Erythroblast (primary cell): Measurements from ENCODE around the gene ZCCHC4.
A peak's percentile ranks its signal among the peaks of the same experiment; 100 is the strongest.

Experiments used
- DNase-seq, 2 experiments: peaks; one replicate each; lab custom pipeline; 2025; lab: John Stamatoyannopoulos, UW
- GATA1 ChIP-seq: IDR thresholded peaks from 2 replicates; pipeline ENCODE4 v1.6.1; 2011; ENCODE audit warnings: low read depth, mild to moderate bottlenecking, control low read depth, low read length, moderate library complexity
- POLR2A ChIP-seq: IDR thresholded peaks from 2 replicates; pipeline ENCODE4 v1.6.1; 2011; ENCODE audit warnings: mild to moderate bottlenecking, low read length

ZCCHC4 gene

GRCh38 chr4:25376754-25377571 lies 64.4 kb downstream of the ZCCHC4 start, which contains the start of gene ANAPC4:
TSS of gene ANAPC4 (plus strand) at chr4:25377263. CDS start at chr4:25377428, 165 bp downstream.
- TF ChIP-seq GATA1 = no peak
- TF ChIP-seq POLR2A = peak; percentile 66

DNA sequence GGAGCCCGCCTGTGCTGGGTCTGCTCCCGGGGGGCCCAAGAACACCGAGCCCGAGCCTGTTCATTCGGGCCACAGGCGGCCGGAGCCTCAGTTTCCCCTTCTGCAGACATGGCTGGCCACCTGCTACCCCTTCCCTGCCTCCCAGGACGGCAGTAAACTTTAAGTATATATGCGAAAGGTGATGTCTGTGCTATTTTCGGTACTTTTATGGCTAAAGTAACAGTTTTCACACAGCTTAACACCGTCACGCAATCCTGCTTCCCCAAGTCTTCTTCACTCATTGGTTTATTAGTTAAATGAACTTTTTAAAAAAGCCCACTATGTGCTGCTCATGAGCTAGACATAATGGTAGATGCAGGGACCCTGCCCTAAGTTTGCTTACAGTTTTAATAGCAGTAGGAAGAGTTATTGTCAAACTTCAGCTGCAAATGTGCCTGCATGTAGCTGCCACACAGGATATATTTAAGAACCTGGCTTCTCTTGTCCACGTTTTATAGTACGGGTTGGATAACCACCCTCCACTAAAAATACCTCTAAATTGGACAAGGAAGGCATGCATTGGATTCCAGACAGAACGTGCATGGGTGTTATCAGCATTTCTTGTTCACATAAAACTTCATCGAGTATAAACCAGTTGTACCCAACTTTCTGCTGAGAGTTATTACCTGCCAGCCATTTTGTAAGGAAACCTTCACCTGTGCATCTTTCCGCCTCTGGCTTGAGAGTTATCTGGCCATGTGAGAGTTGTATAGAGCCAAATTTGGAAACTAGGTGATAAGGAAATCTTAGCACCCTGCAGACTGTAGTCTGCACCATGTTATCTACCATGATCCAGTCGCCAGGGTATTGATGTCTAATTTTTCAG lies 65.2 kb downstream of the ZCCHC4 start:
- DNase-seq = peak; percentile 44 to 58

More at GRCh38 chr4:25376754-25377571, 64.4 kb downstream of the ZCCHC4 start, which contains the start of gene ANAPC4:
- peak; percentile 94 to 95 for DNase-seq

GRCh38 chr4:25378437-25378743 lies 65.8 kb downstream of the ZCCHC4 start:
- no peak for TF ChIP-seq POLR2A
- TF ChIP-seq GATA1 = no peak
- no peak for DNase-seq

More for the DNA sequence above, 65.2 kb downstream of the ZCCHC4 start:
- TF ChIP-seq GATA1 (no peak), POLR2A (no peak)

DNA sequence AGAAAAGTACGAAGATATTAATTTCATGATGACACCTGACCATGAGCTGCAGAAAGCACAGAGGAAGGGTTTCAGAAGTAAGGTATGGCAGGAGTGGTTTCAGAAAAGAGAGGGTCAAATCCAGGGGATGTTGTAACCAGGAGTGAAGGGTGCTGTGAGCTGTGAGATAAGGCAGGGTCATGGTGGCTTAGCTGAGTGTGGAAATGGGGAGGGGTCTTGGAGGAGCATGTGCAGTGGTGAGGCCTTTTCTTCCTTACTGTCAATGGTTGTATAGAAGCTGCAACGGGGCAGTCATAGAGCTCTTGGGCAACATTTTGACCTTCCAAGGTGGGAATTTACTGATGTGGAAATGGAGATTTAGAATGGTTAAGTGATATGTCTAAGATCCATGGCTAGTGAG lies 67.0 kb downstream of the ZCCHC4 start:
- DNase-seq = no peak
- no peak for TF ChIP-seq GATA1
- TF ChIP-seq POLR2A = no peak

- no peak for DNase-seq
- no peak for TF ChIP-seq GATA1
These were observed 71.1 kb downstream of the ZCCHC4 start for GRCh38 chr4:25383647-25384046.

- TF ChIP-seq POLR2A (no peak), GATA1 (no peak)
- no peak for DNase-seq
These were observed 74.4 kb downstream of the ZCCHC4 start for GRCh38 chr4:25386926-25387325.

GRCh38 chr4:25397305-25397704 lies 84.7 kb downstream of the ZCCHC4 start:
- TF ChIP-seq GATA1 = no peak
- TF ChIP-seq POLR2A = no peak
- no peak for DNase-seq

GRCh38 chr4:25399510-25399909 lies 86.9 kb downstream of the ZCCHC4 start:
- TF ChIP-seq GATA1 (no peak), POLR2A (no peak)
- DNase-seq = no peak

GRCh38 chr4:25401066-25401465 lies 88.5 kb downstream of the ZCCHC4 start:
- DNase-seq = no peak
- TF ChIP-seq POLR2A = no peak
- no peak for TF ChIP-seq GATA1

DNA sequence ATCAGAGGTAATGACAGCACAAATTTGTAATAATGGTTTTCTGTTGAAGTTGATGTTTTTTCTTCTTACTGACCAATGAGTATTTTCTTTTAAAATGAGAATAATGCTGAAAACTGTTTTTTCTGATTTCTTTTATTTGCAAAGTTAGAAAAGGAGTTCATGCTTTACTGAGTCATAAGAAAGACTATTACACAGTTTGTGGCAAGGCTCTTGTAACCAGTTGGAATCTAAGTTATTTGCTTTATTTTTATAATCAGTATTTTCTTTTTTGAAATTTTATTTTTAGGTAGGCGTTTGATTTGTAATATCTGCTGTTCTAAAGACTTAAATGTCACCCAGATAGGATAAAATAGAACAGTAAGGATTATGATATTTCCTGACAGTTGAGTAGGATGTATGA lies 89.9 kb downstream of the ZCCHC4 start:
- no peak for DNase-seq
- TF ChIP-seq GATA1 = no peak
- no peak for TF ChIP-seq POLR2A

DNA sequence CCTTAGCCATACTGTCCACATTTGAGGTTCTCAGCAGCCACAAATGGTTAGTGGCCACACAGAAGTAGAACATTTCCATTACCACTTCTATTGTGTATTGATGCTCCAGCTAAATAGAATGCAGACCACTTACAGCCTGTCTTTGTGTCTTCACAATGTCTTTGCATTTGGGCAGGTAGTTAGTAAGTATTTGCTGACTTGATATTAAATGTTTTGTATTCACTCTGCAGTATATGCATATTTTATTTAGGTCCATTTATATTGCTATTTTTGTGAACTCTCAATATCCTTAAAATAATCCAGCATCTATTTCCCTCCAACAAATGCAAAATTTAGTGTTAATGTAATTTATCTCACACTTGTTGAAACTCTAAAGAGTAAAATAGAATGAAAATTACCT lies 91.1 kb downstream of the ZCCHC4 start:
- DNase-seq = no peak
- TF ChIP-seq POLR2A (no peak), GATA1 (no peak)

DNA sequence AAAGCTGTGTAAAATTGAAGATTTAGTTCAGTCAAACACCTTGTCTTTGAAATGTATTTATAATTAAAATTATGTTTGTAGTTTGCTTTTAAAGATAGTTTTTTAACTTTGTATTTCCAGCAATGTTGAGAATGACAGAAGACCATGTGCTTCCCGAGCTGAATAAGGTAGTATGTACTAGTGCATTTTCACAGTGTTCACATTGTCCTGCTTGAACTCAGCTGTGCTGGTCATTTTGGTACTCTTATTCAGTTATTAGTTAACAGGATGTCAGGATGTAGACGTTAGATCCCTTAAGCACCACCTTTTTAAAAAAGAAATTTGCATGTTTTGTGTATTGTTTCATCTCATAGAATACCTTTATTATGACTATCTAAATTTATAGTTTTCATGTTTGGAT lies 92.9 kb downstream of the ZCCHC4 start:
- no peak for DNase-seq
- TF ChIP-seq POLR2A (no peak), GATA1 (no peak)

DNA sequence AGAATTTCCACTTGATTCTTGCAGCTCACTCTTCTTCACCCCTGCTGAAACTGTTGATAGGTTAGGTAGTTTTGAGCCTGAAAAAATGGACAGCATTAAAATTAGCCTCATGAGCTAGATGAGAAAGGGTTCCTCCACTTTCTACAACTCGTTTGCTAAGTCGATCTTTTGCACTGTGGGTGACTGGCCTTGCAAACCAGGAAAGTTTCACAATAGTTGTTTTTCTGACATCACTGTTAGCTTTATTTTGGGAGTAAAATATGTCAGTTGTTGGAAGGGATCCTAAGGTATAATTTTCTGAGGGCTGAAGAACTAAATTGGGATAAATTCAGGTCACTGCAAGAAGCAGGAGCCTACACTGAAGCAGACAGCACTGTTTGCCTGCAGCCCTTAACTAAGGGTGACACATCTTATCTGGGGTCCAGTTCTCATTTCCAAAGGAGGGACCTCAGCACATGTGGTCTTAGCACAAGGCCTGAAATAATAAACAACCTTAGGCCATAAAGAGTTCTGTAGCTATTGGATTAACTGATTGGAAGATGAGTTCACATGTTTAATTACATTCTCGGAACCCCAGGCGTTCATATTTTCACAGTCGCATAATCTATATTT lies 93.6 kb downstream of the ZCCHC4 start:
- DNase-seq = no peak
- TF ChIP-seq POLR2A = no peak
- no peak for TF ChIP-seq GATA1

DNA sequence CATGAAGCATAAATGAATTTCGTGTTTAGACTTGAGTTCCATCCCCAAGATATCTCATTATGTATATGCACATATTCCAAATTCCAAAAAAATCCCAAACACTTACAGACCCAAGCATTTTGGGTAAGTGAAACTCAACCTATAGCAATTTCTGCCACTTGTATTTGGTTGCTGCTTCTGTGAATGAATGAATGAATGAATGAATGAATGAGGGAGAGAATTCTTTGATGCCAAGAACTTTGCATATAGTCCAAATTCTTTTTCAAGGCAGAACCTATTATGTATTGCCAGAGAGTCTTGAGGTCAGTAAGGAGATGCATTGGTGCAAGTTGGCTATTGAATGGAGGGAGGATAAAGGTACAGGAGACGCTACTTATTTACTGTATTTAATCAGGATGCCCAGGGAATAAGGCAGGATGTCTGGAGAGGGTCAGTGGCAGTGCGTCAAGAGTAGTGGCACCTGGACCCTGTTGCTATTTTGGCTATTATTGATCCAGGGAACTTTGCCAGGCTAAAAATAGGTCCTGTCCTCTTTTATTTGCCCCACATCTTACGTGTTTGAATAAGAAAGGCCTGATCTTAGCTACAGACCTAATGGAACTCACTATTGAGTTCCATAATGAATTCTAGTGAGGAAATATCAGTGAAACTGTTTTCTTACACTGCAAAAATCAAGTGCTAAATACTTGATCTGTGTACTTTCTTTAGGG lies 98.4 kb downstream of the ZCCHC4 start:
- no peak for DNase-seq
- TF ChIP-seq GATA1 (no peak), POLR2A (no peak)
